ENCODE measurements around the gene BPIFB1. TPM values are rescaled to one million over a fixed set of nuclear protein-coding genes. Genes with fewer than 3 reads are reported as not detected.

The BPIFB1 gene
- total and polyA plus RNA-seq, 10 of the 15 experiments (the other 5 are each of a cell fraction or from before 2014, with no cell fraction given) = 0.13 TPM; not detected in 9

DNA sequence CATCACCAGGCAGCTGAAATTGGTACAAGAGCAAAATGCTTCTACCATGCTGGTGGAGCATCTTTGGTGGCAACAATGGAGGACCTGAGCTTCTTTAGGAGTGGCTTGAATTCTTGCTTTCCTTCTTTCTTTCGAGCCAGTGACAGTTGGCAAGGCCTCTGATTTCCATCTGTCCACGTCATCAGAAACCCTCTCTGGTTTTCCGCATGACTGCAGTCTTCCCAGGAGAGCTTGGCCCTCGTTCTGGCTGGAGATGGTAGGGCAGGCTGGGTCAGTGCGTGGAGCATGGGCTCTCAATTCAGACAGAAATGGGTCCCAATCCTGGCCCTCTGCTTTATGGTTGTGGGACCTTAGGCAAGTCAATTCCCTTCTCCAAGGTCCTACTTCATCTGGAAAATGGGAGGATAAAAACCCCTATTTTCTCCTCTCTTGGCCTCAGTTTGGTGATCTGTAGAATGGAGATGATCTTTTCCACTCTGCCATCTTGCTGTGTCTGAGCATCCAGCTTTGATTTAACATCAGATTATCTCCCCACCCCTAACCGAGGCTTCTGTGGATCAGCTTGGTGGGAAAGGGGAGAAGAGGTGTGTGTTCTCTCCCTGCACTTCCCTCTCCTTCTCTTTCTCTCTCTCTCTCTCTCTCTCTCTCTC is 3.6 kb upstream of the BPIFB1 start:
- Histone ChIP-seq H3K4me1 (ENCODE audit: control insufficient read depth, insufficient read depth, low read length) (no peaks in the 10 kb centered on the region), H4K20me1 (ENCODE audit: control insufficient read depth, insufficient read depth) (no peaks in the 10 kb centered on the region), H3K27me3 (replicated peaks in 1 of 2; ENCODE audit: control insufficient read depth in 2 of 2, insufficient read depth in 2 of 2, low read length in 1 of 2) (peaks cover 7% of the 10 kb centered on the region in 2 experiments; a peak in 3 of 4 replicates), H2AFZ (ENCODE audit: control insufficient read depth, low read depth, low read length) (no peak overlapping the region), H3K9ac (ENCODE audit: control insufficient read depth, insufficient read depth, low read length) (no peak overlapping the region), H3K27ac (ENCODE audit: control insufficient read depth, insufficient read depth) (no peak overlapping the region), H3K4me2 (ENCODE audit: control insufficient read depth, insufficient read depth) (no peak overlapping the region), H3K79me2 (ENCODE audit: control insufficient read depth, insufficient read depth, low read length) (no peaks in the 10 kb centered on the region), H3K36me3 (ENCODE audit: control insufficient read depth in 2 of 2, insufficient read depth in 2 of 2, low read length in 1 of 2) (no peaks in the 10 kb centered on the region), H3K9me3 (replicated peaks; ENCODE audit: control insufficient read depth, insufficient read depth, low read length) (no peaks in the 10 kb centered on the region), H3K4me3 (no peak overlapping the region)
- CTCF ChIA-PET = no interaction called here
- BruUV-seq (replicated peaks) = no TSS peak
- no peak for FAIRE-seq
- SMC1A ChIA-PET (ENCODE audit: uncharacterized antibody, unreplicated experiment) = no interaction called here
- 18% methylated on average over 6 of the region's 6 CpGs for WGBS (ENCODE audit: insufficient coverage, insufficient replicate concordance, low lambda C conversion rate, missing lambda C conversion rate)
- POLR2A ChIA-PET = no interaction called here
- ATAC-seq = no peak
- RAD21 ChIA-PET (ENCODE audit: unreplicated experiment) = no interaction called here
- in situ Hi-C loops (cut with MboI) = no loop called here
- no peak for TF ChIP-seq KLF5 (IDR thresholded peaks at IDR 0.05; ENCODE audit: partially characterized antibody)
- no peak for TF ChIP-seq CBX5 (IDR thresholded peaks at IDR 0.05; ENCODE audit: low read depth)
- no peak for TF ChIP-seq MTA3 (IDR thresholded peaks at IDR 0.05; ENCODE audit: borderline replicate concordance, low read length)
- TF ChIP-seq, protein P1, sequence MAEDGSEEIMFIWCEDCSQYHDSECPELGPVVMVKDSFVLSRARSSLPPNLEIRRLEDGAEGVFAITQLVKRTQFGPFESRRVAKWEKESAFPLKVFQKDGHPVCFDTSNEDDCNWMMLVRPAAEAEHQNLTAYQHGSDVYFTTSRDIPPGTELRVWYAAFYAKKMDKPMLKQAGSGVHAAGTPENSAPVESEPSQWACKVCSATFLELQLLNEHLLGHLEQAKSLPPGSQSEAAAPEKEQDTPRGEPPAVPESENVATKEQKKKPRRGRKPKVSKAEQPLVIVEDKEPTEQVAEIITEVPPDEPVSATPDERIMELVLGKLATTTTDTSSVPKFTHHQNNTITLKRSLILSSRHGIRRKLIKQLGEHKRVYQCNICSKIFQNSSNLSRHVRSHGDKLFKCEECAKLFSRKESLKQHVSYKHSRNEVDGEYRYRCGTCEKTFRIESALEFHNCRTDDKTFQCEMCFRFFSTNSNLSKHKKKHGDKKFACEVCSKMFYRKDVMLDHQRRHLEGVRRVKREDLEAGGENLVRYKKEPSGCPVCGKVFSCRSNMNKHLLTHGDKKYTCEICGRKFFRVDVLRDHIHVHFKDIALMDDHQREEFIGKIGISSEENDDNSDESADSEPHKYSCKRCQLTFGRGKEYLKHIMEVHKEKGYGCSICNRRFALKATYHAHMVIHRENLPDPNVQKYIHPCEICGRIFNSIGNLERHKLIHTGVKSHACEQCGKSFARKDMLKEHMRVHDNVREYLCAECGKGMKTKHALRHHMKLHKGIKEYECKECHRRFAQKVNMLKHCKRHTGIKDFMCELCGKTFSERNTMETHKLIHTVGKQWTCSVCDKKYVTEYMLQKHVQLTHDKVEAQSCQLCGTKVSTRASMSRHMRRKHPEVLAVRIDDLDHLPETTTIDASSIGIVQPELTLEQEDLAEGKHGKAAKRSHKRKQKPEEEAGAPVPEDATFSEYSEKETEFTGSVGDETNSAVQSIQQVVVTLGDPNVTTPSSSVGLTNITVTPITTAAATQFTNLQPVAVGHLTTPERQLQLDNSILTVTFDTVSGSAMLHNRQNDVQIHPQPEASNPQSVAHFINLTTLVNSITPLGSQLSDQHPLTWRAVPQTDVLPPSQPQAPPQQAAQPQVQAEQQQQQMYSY (CRISPR knock-in tag; IDR thresholded peaks at IDR 0.05) = no peak
- TF ChIP-seq YY1 (IDR thresholded peaks at IDR 0.05; ENCODE audit: low read depth, low read length) = no peak
- intact Hi-C loops (cut with micrococcal nuclease; ENCODE audit: unreplicated experiment) = no loop called here
- DNase-seq (ENCODE audit: low read depth, low spot score) = no peak
